H1 (cell line): ENCODE measurements around the gene OGDHL. TPM values are rescaled to one million over a fixed set of nuclear protein-coding genes. Genes with fewer than 3 reads are reported as not detected.

ENCODE experiments used
- BRCA1 ChIP-seq: IDR thresholded peaks from 2 replicates; pipeline ENCODE4 v1.6.1; 2012; ENCODE audit warnings: low read depth, low read length, improper control_type of control experiment
- CHD2 ChIP-seq: IDR thresholded peaks from 2 replicates; pipeline ENCODE4 v1.6.1; 2012; ENCODE audit warnings: low read length, improper control_type of control experiment
- CHD7 ChIP-seq: fragments of 300-600 bp; sonication (generic); IDR thresholded peaks from 2 replicates; pipeline ENCODE4 v1.7.1; 2012; ENCODE audit warnings: low read length, moderate library complexity, mild to moderate bottlenecking, inconsistent platforms; ENCODE audit not compliant: insufficient replicate concordance
- CTBP2 ChIP-seq: IDR thresholded peaks from 2 replicates; pipeline ENCODE4 v1.7.0; 2011; ENCODE audit warnings: borderline replicate concordance, mild to moderate bottlenecking, moderate library complexity, mixed read lengths, low read length; ENCODE audit not compliant: insufficient read depth, insufficient read length
- POLR2A ChIP-seq, 2 experiments: IDR thresholded peaks; 1 replicate in 1 of 2; 2 replicates in 1 of 2; pipeline ENCODE4 v1.6.1; 2011; ENCODE audit warnings: low read depth in 2 of 2, low read length in 2 of 2, mild to moderate bottlenecking in 2 of 2; ENCODE audit errors: control extremely low read depth in 1 of 2
- RBBP5 ChIP-seq: IDR thresholded peaks from 2 replicates; pipeline ENCODE4 v1.7.1; 2012; ENCODE audit warnings: low read depth, mild to moderate bottlenecking, inconsistent platforms, low read length, moderate library complexity, borderline replicate concordance
- RFX5 ChIP-seq: IDR thresholded peaks from 2 replicates; pipeline ENCODE4 v1.6.1; 2011; ENCODE audit warnings: low read depth, low read length, improper control_type of control experiment, borderline replicate concordance
- RXRA ChIP-seq: IDR thresholded peaks from 2 replicates; pipeline ENCODE4 v1.6.1; 2011; ENCODE audit warnings: low read depth, mild to moderate bottlenecking, low read length, moderate library complexity; ENCODE audit not compliant: insufficient read depth
- SP1 ChIP-seq: IDR thresholded peaks from 2 replicates; pipeline ENCODE4 v1.6.1; 2011; ENCODE audit warnings: low read depth, low read length
- polyA plus RNA-seq, 7 experiments: library from polyadenylated mRNA; depleted of rRNA in 3 of 7; stranded (reverse) in 5 of 7; unstranded in 2 of 7; fragments of >200 nt in 5 of 7; fragments of 200-250 nt in 2 of 7; gene quantifications; 1 replicate in 5 of 7; 2 replicates in 1 of 7; 4 replicates in 1 of 7; pipeline versions ENCODE4 v1.2.1 to v1.2.3, GENCODE V29; 2011 to 2013; ENCODE audit warnings: missing spikeins in 2 of 7, mixed read lengths in 2 of 7
- total RNA-seq: library from RNA; stranded (reverse); fragmentation: NEBNext Ultra II Directional; extraction: Animal tissue kit (Norgen Biotek cat#: 25700); gene quantifications from 2 replicates; pipeline ENCODE4 v1.2.1, GENCODE V29; 2021

Gene OGDHL
- total and polyA plus RNA-seq, 2 of the 8 experiments (the other 6 are each of a cell fraction or from before 2014, with no cell fraction given) = 16.1 to 16.6 TPM

- TF ChIP-seq CHD7 = no peak
- no peak for TF ChIP-seq POLR2A (IDR thresholded peaks at IDR 0.05; ENCODE audit: control extremely low read depth in 1 of 2, low read depth in 2 of 2, low read length in 2 of 2)
- TF ChIP-seq CTBP2 = no peak
- no peak for TF ChIP-seq BRCA1
- TF ChIP-seq RFX5 = no peak
- no peak for TF ChIP-seq CHD2
- no peak for TF ChIP-seq SP1
- no peak for TF ChIP-seq RBBP5
- no peak for TF ChIP-seq RXRA
Observed at GRCh38 chr10:49778197-49778596, 16.1 kb upstream of the OGDHL start (continued).
